PC-9 (cell line): ENCODE results near the gene ARID3B. TPM values are rescaled to one million over a fixed set of nuclear protein-coding genes. Genes with fewer than 3 reads are reported as not detected.
"Not testable (repeated sequence)": the region's sequence is repeated elsewhere in the genome, so short reads cannot be mapped to it uniquely, and the experiment has no call there.

ENCODE experiments used
- BruUV-seq: library from RNA; stranded (reverse); fragments of 400-500 nt; replicated peaks from 2 replicates; lab custom pipeline; 2021; lab: Mats Ljungman, UMichigan
- CTCF ChIA-PET: fragments of 300-600 bp; sonication (Branson Sonifier 250); formaldehyde crosslinking; loops from one replicate; lab custom pipeline; 2022; ENCODE audit warnings: antibody characterized with exemption; lab: Charles Lee
- POLR2A ChIA-PET: fragments of 300-600 bp; sonication (Branson Sonifier 250); formaldehyde crosslinking; loops from one replicate; lab custom pipeline; 2022; ENCODE audit warnings: antibody characterized with exemption; ENCODE audit not compliant: unreplicated experiment; lab: Charles Lee
- DNase-seq, 2 experiments: peaks; one replicate each; pipeline versions ENCODE4 v3.0.0 to v3.0.0-alpha.2; 2015 to 2022; ENCODE audit warnings: mixed read lengths in 1 of 2
- H2AFZ ChIP-seq: fragments of 200-600 bp; sonication (generic); 2 replicates; pipeline ENCODE4 v1.8.1; 2017; ENCODE audit warnings: antibody characterized with exemption
- H3F3A ChIP-seq: fragments of 200-600 bp; sonication (generic); 2 replicates; pipeline ENCODE4 v1.8.1; 2017; ENCODE audit warnings: antibody characterized with exemption, mild to moderate bottlenecking, low read depth; ENCODE audit not compliant: insufficient read depth
- H3K27ac ChIP-seq: fragments of 200-600 bp; sonication (generic); 2 replicates; pipeline ENCODE4 v1.6.1; 2016; ENCODE audit warnings: mixed run types
- H3K27me3 ChIP-seq: fragments of 200-600 bp; sonication (generic); 2 replicates; pipeline ENCODE4 v1.6.1; 2016; ENCODE audit warnings: low read depth, mixed run types; ENCODE audit not compliant: insufficient read depth
- H3K36me3 ChIP-seq: fragments of 200-600 bp; sonication (generic); 2 replicates; pipeline ENCODE4 v1.6.1; 2016; ENCODE audit warnings: low read depth, mixed run types
- H3K4me1 ChIP-seq: fragments of 200-600 bp; sonication (generic); replicated peaks from 2 replicates; pipeline ENCODE4 v1.6.1; 2016; ENCODE audit warnings: mixed run types; ENCODE audit not compliant: insufficient read depth
- H3K4me2 ChIP-seq: fragments of 200-600 bp; sonication (generic); 2 replicates; pipeline ENCODE4 v1.6.1; 2017; ENCODE audit warnings: mixed run types
- H3K4me3 ChIP-seq: fragments of 200-600 bp; sonication (generic); 2 replicates; pipeline ENCODE4 v1.6.1; 2016; ENCODE audit warnings: mixed run types
- H3K79me2 ChIP-seq: fragments of 200-600 bp; sonication (generic); 2 replicates; pipeline ENCODE4 v1.6.1; 2017; ENCODE audit warnings: low read depth, mixed run types
- H3K9me2 ChIP-seq: fragments of 200-600 bp; sonication (generic); 2 replicates; pipeline ENCODE4 v1.8.1; 2017; ENCODE audit warnings: mild to moderate bottlenecking; ENCODE audit not compliant: insufficient read depth
- H3K9me3 ChIP-seq: fragments of 200-600 bp; sonication (generic); 2 replicates; pipeline ENCODE4 v1.8.1; 2016; ENCODE audit warnings: low read depth; ENCODE audit not compliant: insufficient read depth
- H4K20me1 ChIP-seq: fragments of 200-600 bp; sonication (generic); 2 replicates; pipeline ENCODE4 v1.8.1; 2017; ENCODE audit not compliant: insufficient read depth
- EZH2 ChIP-seq: fragments of 200-600 bp; sonication (generic); IDR thresholded peaks from 2 replicates; pipeline ENCODE4 v1.8.0; 2017; ENCODE audit warnings: antibody characterized with exemption, low read depth
- intact Hi-C: fragments of 100-400 bp; cut with micrococcal nuclease; formaldehyde crosslinking; loops from one replicate; pipeline ENCODE4 v1.10.0; 2022; ENCODE audit not compliant: unreplicated experiment
- total RNA-seq: library from RNA; stranded (reverse); gene quantifications from 2 replicates; pipeline ENCODE4 v1.2.3, GENCODE V29; 2021
- TF ChIP-seq, protein P1 (sequence below): fragments of 200-600 bp; sonication (generic); conservative IDR thresholded peaks from 2 replicates; pipeline ENCODE4 v1.6.1; 2017; ENCODE audit warnings: mixed run types, antibody characterized with exemption, mild to moderate bottlenecking, moderate library complexity

ARID3B gene
- total RNA-seq, 1 experiment from 2014 or later, result 9.6 TPM

DNA sequence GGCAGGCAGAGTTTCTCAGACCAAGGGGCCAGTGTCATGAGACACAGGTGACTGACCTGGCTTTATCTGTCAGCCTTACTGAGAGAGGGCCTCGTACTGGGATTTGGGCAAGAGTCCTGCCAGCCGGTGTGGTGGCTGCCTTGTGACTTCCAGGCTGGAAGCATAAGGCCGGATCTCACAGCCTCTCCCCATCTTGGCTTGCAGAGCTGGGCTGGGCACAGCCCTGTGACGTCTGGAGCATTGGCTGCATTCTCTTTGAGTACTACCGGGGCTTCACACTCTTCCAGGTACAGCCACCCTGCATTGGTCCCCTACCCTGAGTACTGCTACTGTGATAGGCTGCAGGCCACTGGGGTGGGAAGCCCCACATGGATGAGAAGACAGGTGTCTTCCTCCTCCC, 86.7 kb downstream of the ARID3B start:
- H3K27ac ChIP-seq, result no peak overlapping the region
- ChIA-PET POLR2A (interaction anchor here (0.5 kb wide), 1 partner anchor 39 kb away, joined by 18 read pairs; no protein-coding TSS in a partner anchor), CTCF (no interaction called here)
- no peak overlapping the region for H3K4me3 ChIP-seq
- peaks cover 50% of the 10 kb centered on the region for H4K20me1 ChIP-seq
- no peaks in the 10 kb centered on the region for H3K27me3 ChIP-seq
- no peaks in the 10 kb centered on the region for H3K9me3 ChIP-seq
- TF ChIP-seq EZH2, result no peak
- TF ChIP-seq, protein P1, sequence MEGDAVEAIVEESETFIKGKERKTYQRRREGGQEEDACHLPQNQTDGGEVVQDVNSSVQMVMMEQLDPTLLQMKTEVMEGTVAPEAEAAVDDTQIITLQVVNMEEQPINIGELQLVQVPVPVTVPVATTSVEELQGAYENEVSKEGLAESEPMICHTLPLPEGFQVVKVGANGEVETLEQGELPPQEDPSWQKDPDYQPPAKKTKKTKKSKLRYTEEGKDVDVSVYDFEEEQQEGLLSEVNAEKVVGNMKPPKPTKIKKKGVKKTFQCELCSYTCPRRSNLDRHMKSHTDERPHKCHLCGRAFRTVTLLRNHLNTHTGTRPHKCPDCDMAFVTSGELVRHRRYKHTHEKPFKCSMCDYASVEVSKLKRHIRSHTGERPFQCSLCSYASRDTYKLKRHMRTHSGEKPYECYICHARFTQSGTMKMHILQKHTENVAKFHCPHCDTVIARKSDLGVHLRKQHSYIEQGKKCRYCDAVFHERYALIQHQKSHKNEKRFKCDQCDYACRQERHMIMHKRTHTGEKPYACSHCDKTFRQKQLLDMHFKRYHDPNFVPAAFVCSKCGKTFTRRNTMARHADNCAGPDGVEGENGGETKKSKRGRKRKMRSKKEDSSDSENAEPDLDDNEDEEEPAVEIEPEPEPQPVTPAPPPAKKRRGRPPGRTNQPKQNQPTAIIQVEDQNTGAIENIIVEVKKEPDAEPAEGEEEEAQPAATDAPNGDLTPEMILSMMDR, result no peak
- no peaks in the 10 kb centered on the region for H3K79me2 ChIP-seq
- no peak for DNase-seq
- intact Hi-C loops, result no loop called here
- no peaks in the 10 kb centered on the region for H3K9me2 ChIP-seq
- H3K4me1 ChIP-seq, result no peaks in the 10 kb centered on the region
- H3F3A ChIP-seq, result peaks cover 6% of the 10 kb centered on the region; the same call in 1 of the 2 replicates
- no peak overlapping the region for H2AFZ ChIP-seq
- H3K4me2 ChIP-seq, result no peak overlapping the region
- BruUV-seq, result no TSS peak
- H3K36me3 ChIP-seq, result peaks cover 15% of the 10 kb centered on the region; the same call in 1 of the 2 replicates

DNA sequence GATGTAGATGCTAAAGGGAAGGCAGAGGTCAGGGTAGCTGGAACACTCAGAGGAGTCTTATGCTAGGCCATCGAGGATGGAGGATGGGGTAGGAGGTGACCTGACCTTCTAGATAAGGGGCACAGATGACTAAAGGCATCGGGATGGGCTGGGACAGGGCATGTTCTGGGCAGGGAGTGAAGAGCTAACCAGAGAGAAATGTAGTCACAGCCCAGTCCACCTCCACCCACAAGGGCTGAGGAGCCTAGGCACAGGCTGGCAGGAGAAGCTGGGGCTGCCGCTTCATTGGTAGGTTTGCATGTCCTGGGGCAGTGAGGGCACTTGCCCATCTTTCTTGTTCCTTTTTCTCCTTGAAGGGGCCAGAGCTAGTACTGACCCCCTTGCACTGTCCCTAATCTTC, 87.2 kb downstream of the ARID3B start:
- Histone ChIP-seq H3K9me2 (no peaks in the 10 kb centered on the region), H3K9me3 (no peaks in the 10 kb centered on the region), H3K4me1 (no peaks in the 10 kb centered on the region), H3K4me2 (no peak overlapping the region), H3K79me2 (no peaks in the 10 kb centered on the region), H3K27me3 (no peaks in the 10 kb centered on the region), H2AFZ (no peak overlapping the region), H3F3A (peaks cover 6% of the 10 kb centered on the region; the same call in 1 of the 2 replicates), H3K4me3 (no peak overlapping the region), H4K20me1 (peaks cover 46% of the 10 kb centered on the region), H3K27ac (no peak overlapping the region), H3K36me3 (peaks cover 15% of the 10 kb centered on the region; the same call in 1 of the 2 replicates)
- ChIA-PET CTCF (no interaction called here), POLR2A (interaction anchor here (0.5 kb wide), 2 partner anchors 39 to 261 kb away, joined by 3 to 18 read pairs; partner anchors contain the start of gene CYP11A1)
- intact Hi-C loops, result no loop called here
- TF ChIP-seq, protein P1, result no peak
- TF ChIP-seq EZH2, result no peak
- no TSS peak for BruUV-seq
- DNase-seq, result no peak

DNA sequence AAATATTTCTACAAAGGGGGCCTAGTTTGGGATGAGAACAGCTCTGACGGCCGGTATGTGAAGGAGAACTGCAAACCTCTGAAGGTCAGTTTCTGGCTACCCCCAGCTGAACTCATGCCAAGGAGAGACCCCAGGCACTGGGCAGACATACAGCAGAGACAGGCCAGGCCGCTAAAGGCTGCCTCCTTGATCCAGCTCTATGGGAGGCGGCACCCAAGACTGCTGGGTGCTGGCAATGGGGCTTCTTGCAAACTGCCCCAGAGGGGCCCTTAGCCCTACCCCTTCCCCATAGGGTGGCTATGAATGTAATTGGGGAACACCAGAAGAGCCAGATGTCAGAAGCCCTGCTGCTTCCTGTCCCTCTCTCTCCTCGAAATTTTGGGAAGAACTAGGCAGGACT, 87.9 kb downstream of the ARID3B start:
- no peaks in the 10 kb centered on the region for H3K9me2 ChIP-seq
- peaks cover 6% of the 10 kb centered on the region; the same call in 1 of the 2 replicates for H3F3A ChIP-seq
- BruUV-seq, result no TSS peak
- H3K36me3 ChIP-seq, result peaks cover 13% of the 10 kb centered on the region; the same call in 1 of the 2 replicates
- POLR2A ChIA-PET, result no interaction called here
- H3K79me2 ChIP-seq, result no peaks in the 10 kb centered on the region
- H3K4me1 ChIP-seq, result no peaks in the 10 kb centered on the region
- H2AFZ ChIP-seq, result no peak overlapping the region
- no peaks in the 10 kb centered on the region for H3K9me3 ChIP-seq
- CTCF ChIA-PET, result no interaction called here
- intact Hi-C loops, result no loop called here
- no peak overlapping the region for H3K27ac ChIP-seq
- TF ChIP-seq, protein P1, result no peak
- TF ChIP-seq EZH2, result no peak
- H3K4me2 ChIP-seq, result no peak overlapping the region
- H3K27me3 ChIP-seq, result no peaks in the 10 kb centered on the region
- H3K4me3 ChIP-seq, result no peak overlapping the region
- no peak for DNase-seq
- peaks cover 38% of the 10 kb centered on the region for H4K20me1 ChIP-seq

DNA sequence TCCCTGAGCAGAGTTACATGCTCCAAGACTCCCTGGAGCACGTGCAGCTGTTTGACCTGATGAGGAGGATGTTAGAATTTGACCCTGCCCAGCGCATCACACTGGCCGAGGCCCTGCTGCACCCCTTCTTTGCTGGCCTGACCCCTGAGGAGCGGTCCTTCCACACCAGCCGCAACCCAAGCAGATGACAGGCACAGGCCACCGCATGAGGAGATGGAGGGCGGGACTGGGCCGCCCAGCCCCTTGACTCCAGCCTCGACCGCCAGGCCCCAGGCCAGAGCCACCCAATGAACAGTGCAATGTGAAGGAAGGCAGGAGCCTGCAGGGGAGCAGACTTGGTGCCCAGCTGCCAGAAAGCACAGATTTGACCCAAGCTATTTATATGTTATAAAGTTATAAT, 88.7 kb downstream of the ARID3B start:
- BruUV-seq, intact Hi-C loops: not testable (repeated sequence)

More for the DNA sequence above, 88.7 kb downstream of the ARID3B start:
- H3K79me2 ChIP-seq, H3K27me3 ChIP-seq, H3K9me3 ChIP-seq, CTCF ChIA-PET, H2AFZ ChIP-seq, H3K4me1 ChIP-seq, H3K27ac ChIP-seq, H3F3A ChIP-seq, DNase-seq, POLR2A ChIA-PET, H3K4me2 ChIP-seq, H3K9me2 ChIP-seq, H3K4me3 ChIP-seq: not testable (repeated sequence)
- peaks cover 39% of the 10 kb centered on the region for H4K20me1 ChIP-seq
- H3K36me3 ChIP-seq, result peaks cover 10% of the 10 kb centered on the region; the same call in 1 of the 2 replicates
